Type B pancreatic cell (in vitro differentiated cells): ENCODE results near the gene HDAC10. TPM values are rescaled to one million over a fixed set of nuclear protein-coding genes. Genes with fewer than 3 reads are reported as not detected.

Source experiments
- DNase-seq: peaks from one replicate; pipeline ENCODE4 v3.0.0; 2021; ENCODE audit warnings: mixed read lengths; ENCODE audit not compliant: unreplicated experiment; ENCODE audit errors: extremely low spot score
- H3K27ac Mint-ChIP-seq: 2 replicates; pipeline ENCODE4 v1.8.0; 2021; ENCODE audit warnings: mild to moderate bottlenecking, mixed read lengths
- H3K27me3 Mint-ChIP-seq: 2 replicates; pipeline ENCODE4 v1.8.0; 2021; ENCODE audit warnings: mixed read lengths
- H3K36me3 Mint-ChIP-seq: 2 replicates; pipeline ENCODE4 v1.8.0; 2021; ENCODE audit warnings: mixed read lengths
- H3K4me1 Mint-ChIP-seq: one replicate; pipeline ENCODE4 v1.8.0; 2021; ENCODE audit warnings: mixed read lengths; ENCODE audit not compliant: unreplicated experiment
- H3K4me3 Mint-ChIP-seq: 2 replicates; pipeline ENCODE4 v1.8.0; 2021; ENCODE audit warnings: mild to moderate bottlenecking, mixed read lengths
- H3K9me3 Mint-ChIP-seq: 2 replicates; pipeline ENCODE4 v1.8.0; 2021; ENCODE audit warnings: mixed read lengths
- total RNA-seq: library from RNA; stranded (reverse); gene quantifications from 2 replicates; pipeline ENCODE4 v1.2.1, GENCODE V29; 2021; ENCODE audit warnings: low replicate concordance
- TF ChIP-seq, protein P1 (sequence below): fragments of 200-600 bp; sonication (generic); conservative IDR thresholded peaks from 2 replicates; pipeline ENCODE4 v1.5.0; 2021; ENCODE audit warnings: antibody characterized with exemption, mild to moderate bottlenecking

HDAC10 gene
- total RNA-seq, 1 donor from 2014 or later = 37.1 TPM

DNA sequence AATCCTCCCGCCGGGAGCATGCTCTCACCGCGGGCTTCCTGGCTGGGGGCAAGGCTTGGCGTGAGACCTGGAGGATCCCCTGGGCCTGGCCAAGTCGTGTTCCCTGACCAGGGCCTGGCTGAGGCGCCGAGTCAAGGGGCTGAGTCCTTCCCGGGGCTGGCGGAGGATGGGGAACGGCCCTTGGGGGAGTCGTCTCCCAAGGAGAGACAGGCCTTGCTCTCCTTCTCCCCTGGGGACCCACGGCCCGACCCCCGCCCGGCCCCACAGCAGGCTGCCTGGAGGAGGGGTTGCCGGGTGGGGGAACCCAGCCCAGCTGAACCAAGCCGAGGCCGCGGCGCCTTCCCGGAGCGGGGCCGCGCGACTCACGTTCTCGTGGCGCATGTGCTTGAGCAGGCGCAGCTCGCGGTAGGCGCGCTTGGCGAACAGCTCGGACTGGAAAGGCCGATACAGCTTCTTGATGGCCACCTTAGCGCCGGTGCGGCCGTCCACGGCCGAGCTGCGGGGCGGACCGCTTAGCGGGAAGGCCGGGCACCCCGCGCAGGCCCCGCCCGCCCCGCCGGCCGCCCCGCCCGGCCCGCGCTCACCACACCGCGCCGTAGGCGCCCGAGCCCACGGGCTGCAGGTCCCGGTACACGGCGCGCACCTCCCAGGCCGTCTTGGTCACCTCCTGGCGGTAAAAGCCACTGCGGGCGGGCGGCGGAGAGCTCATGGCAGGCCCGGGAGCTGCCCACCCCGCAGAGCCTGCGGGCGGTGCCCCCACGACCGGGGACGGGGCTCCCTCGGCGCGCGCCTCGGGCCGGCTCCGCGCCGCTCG, 9.9 kb upstream of the HDAC10 start:
- TF ChIP-seq, protein P1, sequence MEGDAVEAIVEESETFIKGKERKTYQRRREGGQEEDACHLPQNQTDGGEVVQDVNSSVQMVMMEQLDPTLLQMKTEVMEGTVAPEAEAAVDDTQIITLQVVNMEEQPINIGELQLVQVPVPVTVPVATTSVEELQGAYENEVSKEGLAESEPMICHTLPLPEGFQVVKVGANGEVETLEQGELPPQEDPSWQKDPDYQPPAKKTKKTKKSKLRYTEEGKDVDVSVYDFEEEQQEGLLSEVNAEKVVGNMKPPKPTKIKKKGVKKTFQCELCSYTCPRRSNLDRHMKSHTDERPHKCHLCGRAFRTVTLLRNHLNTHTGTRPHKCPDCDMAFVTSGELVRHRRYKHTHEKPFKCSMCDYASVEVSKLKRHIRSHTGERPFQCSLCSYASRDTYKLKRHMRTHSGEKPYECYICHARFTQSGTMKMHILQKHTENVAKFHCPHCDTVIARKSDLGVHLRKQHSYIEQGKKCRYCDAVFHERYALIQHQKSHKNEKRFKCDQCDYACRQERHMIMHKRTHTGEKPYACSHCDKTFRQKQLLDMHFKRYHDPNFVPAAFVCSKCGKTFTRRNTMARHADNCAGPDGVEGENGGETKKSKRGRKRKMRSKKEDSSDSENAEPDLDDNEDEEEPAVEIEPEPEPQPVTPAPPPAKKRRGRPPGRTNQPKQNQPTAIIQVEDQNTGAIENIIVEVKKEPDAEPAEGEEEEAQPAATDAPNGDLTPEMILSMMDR = no peak
- H3K27ac Mint-ChIP-seq = no peak overlapping the region
- peak overlapping the region; percentile 73 for H3K4me3 Mint-ChIP-seq
- no peaks in the 10 kb centered on the region for H3K36me3 Mint-ChIP-seq
- peaks cover 5% of the 10 kb centered on the region for H3K4me1 Mint-ChIP-seq
- H3K27me3 Mint-ChIP-seq = peaks cover 13% of the 10 kb centered on the region
- no peak for DNase-seq
- H3K9me3 Mint-ChIP-seq = no peaks in the 10 kb centered on the region

DNA sequence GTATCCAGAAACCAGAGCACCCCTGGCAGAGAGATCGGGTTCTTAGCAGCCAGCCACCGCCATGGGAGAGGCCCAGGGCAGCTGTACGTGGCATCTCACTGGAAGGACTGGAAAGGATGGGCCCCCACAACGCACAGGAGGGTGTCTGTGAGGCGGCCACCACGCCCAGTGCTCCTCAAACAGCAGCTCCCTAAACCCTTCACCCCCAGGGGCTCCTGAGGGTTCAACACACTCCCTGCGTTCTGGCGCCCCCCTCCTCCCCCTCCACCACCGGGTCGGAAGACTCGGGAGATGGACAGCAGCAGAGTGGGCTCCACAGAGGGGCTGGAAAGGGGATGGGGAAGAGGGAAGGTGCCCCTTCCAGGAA, 9.4 kb upstream of the HDAC10 start:
- Mint-ChIP-seq H3K4me1 (peaks cover 5% of the 10 kb centered on the region), H3K27ac (no peak overlapping the region)
- no peak for DNase-seq

DNA sequence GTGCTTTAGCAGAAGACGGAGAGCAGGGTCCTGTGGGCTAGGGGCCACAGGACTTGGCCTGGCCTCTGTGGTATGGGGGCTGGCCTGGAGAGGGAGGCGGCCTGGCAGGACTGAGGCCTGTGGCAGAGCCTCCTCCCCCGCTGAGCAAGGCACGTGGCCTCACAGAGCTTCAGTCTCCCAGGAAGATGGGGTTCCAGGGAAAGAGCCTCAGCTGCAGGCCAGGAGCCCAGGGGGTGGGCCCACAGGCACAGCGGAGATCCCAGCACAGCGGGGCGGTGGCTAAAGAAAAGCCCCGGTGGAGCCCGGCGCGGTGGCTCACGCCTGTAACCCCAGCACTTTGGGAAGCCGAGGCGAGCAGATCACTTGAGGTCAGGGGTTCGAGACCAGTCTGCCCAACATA, 8.2 kb upstream of the HDAC10 start:
- TF ChIP-seq, protein P1 = no peak
- no peak overlapping the region for H3K4me3 Mint-ChIP-seq
- H3K4me1 Mint-ChIP-seq = peaks cover 5% of the 10 kb centered on the region
- H3K27ac Mint-ChIP-seq = no peak overlapping the region
- no peaks in the 10 kb centered on the region for H3K36me3 Mint-ChIP-seq
- DNase-seq = no peak
- H3K9me3 Mint-ChIP-seq = no peaks in the 10 kb centered on the region
- peaks cover 7% of the 10 kb centered on the region for H3K27me3 Mint-ChIP-seq

More for the DNA sequence above, 9.4 kb upstream of the HDAC10 start:
- TF ChIP-seq, protein P1 = no peak
- peak overlapping the region; percentile 73 for H3K4me3 Mint-ChIP-seq
- H3K9me3 Mint-ChIP-seq = no peaks in the 10 kb centered on the region
- H3K27me3 Mint-ChIP-seq = peaks cover 13% of the 10 kb centered on the region
- no peaks in the 10 kb centered on the region for H3K36me3 Mint-ChIP-seq

DNA sequence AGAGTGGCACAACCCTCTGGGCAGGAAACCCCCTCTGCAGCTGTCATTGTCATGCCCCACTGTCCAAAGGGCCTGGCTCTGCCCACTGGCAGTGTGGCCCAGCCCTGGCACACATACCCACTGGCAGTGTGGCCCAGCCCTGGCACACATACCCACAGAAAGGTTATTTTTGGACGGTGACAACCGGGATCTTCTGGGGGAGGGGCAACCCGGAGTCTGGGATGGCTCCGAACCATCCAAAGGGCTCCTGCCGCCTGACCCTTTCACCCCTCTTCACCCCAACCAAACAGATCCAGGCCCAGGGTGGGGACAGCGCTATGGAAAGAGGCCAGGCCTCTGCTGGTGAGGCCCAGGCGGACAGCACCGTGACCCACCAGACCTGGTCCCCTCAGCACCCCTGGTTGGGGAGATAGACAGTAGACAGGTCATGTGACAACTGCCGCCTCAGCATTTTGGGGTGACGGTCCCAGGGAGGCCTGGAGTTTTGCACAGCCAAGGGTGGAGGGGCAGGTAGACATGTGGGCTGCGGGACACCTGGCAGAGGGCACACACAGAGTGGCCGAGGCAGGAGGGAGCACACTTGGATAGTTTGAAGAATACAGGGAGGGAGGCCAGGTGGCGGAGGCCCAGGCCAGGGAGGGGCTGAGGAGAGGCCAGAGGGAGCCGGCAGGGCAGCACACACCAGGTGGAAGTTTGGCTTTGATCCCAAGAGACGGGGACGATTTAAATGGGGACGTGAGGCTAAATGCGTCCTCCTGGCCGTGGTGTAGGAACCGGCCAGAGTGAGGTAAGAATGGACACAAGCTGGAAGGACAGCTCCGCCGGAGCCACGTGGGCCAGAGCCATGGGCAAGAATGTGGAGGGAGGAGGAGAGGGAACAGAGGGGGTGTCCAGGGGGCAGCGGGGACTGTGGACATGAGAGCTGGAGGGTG, 7.6 kb upstream of the HDAC10 start:
- Mint-ChIP-seq H3K27me3 (peaks cover 5% of the 10 kb centered on the region), H3K4me1 (peaks cover 5% of the 10 kb centered on the region), H3K9me3 (no peaks in the 10 kb centered on the region), H3K27ac (no peak overlapping the region), H3K36me3 (no peaks in the 10 kb centered on the region), H3K4me3 (peak overlapping the region; percentile 74)
- no peak for DNase-seq
- TF ChIP-seq, protein P1 = no peak

DNA sequence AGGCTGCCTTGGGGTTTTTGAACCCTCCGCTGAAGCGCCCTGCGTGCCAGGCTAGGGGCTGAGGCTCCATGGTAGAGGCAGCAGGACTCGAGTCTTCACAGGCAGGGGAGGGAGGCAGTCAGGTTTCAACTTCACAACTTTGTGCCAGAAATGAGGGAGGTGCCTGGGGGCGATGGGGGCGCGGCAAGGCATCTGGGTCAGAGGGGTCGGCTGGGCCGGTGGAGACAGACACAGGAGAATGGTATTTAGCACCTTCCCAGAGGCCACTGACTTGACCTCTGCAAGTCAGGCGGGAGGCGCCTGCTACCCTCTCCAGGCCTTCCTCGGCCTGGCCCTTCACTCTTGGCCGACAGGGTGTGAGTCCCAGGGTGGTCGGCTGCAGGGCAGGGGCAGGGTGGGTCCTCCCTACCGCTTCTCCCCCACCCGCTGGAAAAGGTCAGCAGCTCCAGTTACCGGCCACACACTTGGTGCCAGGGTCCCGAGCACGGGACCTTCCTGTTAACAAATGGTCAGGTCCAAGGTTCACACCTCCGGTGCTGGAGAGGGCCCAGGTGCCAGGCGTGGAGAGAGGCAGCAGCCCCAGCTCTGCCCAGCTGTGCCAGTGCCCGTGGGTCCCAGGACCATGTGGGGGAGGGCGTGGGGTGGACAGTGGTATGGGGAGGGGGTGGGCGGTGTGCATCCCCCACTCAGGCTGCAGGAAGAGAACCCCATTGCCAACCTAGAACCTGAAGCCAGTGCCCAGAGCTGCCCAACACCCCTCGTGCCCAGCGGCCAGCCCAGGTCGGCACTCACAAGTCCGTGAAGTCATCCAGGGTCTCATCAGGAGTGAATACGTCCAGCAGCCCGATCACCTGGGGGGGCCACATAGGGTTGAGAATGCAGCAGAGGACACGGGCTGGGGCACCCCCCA, 6.6 kb upstream of the HDAC10 start:
- DNase-seq = no peak
- H3K36me3 Mint-ChIP-seq = no peaks in the 10 kb centered on the region
- peaks cover 5% of the 10 kb centered on the region for H3K4me1 Mint-ChIP-seq
- H3K9me3 Mint-ChIP-seq = no peaks in the 10 kb centered on the region
- TF ChIP-seq, protein P1 = no peak
- H3K27me3 Mint-ChIP-seq = peaks cover 5% of the 10 kb centered on the region
- no peak overlapping the region for H3K4me3 Mint-ChIP-seq
- no peak overlapping the region for H3K27ac Mint-ChIP-seq
